NCI-H774 (cell line): ENCODE results near the gene STAC3.

Experiments used
- DNase-seq: peaks from one replicate; lab custom pipeline; 2025; lab: John Stamatoyannopoulos, UW

Gene STAC3

GRCh38 chr12:57222286-57223190 lies 28.4 kb downstream of the STAC3 start:
- DNase-seq, result no peak

- DNase-seq, result no peak
These were observed 29.6 kb downstream of the STAC3 start for GRCh38 chr12:57221169-57221917.

- DNase-seq, result no peak
These were observed 30.2 kb downstream of the STAC3 start for GRCh38 chr12:57220770-57221168.

- DNase-seq, result no peak
These were observed 30.8 kb downstream of the STAC3 start for GRCh38 chr12:57219993-57220754.

GRCh38 chr12:57219205-57219992 lies 31.6 kb downstream of the STAC3 start:
- DNase-seq, result no peak

- no peak for DNase-seq
These were observed 32.7 kb downstream of the STAC3 start for GRCh38 chr12:57218030-57218853.

- DNase-seq, result no peak
These were observed 33.8 kb downstream of the STAC3 start for GRCh38 chr12:57216921-57217879.

- peak; percentile 57 for DNase-seq
These were observed 34.7 kb downstream of the STAC3 start, which contains the start of gene NXPH4 for GRCh38 chr12:57216014-57216911. Gene NXPH4, plus strand, starts transcription at chr12:57216794. Its CDS starts 176 bp downstream, at chr12:57216970.

GRCh38 chr12:57215668-57216013 lies 35.3 kb downstream of the STAC3 start:
- DNase-seq, result no peak

- DNase-seq, result no peak
These were observed 35.9 kb downstream of the STAC3 start for GRCh38 chr12:57215065-57215464.

- peak; percentile 61 for DNase-seq
These were observed 36.6 kb downstream of the STAC3 start for GRCh38 chr12:57214398-57214781.

GRCh38 chr12:57213763-57214397 lies 37.1 kb downstream of the STAC3 start:
- DNase-seq, result no peak

- peak; percentile 87 for DNase-seq
These were observed 37.8 kb downstream of the STAC3 start for GRCh38 chr12:57213058-57213715.

- no peak for DNase-seq
These were observed 38.3 kb downstream of the STAC3 start for GRCh38 chr12:57212701-57213057.

GRCh38 chr12:57211791-57212700 lies 38.9 kb downstream of the STAC3 start:
- no peak for DNase-seq

GRCh38 chr12:57210926-57211692 lies 39.9 kb downstream of the STAC3 start:
- no peak for DNase-seq
